ENCODE measurements around the gene KRTAP2-3.

DNA sequence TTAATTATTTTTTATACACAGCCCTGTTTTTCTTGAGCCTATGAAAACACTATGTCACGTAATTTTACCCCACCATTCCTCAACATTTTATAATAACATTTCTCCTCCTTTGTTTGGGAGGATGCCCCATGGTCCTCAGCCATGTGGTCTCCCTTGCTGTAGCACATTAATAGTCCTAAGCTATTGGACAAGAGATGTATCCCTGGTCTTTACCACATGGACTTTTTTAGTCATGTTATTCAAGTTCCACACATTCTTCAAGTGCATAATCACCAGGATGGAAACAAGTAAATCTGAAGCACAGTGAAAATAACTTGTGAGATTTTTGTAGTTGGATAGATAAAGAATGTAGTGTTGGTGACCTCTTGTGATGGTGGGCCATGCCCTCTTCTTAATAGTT lies 2.0 kb upstream of the KRTAP2-3 start:
- TF ChIP-seq, protein P1, sequence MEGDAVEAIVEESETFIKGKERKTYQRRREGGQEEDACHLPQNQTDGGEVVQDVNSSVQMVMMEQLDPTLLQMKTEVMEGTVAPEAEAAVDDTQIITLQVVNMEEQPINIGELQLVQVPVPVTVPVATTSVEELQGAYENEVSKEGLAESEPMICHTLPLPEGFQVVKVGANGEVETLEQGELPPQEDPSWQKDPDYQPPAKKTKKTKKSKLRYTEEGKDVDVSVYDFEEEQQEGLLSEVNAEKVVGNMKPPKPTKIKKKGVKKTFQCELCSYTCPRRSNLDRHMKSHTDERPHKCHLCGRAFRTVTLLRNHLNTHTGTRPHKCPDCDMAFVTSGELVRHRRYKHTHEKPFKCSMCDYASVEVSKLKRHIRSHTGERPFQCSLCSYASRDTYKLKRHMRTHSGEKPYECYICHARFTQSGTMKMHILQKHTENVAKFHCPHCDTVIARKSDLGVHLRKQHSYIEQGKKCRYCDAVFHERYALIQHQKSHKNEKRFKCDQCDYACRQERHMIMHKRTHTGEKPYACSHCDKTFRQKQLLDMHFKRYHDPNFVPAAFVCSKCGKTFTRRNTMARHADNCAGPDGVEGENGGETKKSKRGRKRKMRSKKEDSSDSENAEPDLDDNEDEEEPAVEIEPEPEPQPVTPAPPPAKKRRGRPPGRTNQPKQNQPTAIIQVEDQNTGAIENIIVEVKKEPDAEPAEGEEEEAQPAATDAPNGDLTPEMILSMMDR (IDR thresholded peaks at IDR 0.05; ENCODE audit: poor library complexity) = no peak
- no peak for TF ChIP-seq EZH2 (IDR thresholded peaks at IDR 0.05; ENCODE audit: borderline replicate concordance)

All from hepatocyte (in vitro differentiated cells).